ENCODE results near the gene SYNPO2. TPM values are rescaled to one million over a fixed set of nuclear protein-coding genes. Genes with fewer than 3 reads are reported as not detected.

SYNPO2 gene
- total and polyA plus RNA-seq, 2 of the 13 experiments (the other 11 are each of a cell fraction or from before 2014, with no cell fraction given), result not detected

DNA sequence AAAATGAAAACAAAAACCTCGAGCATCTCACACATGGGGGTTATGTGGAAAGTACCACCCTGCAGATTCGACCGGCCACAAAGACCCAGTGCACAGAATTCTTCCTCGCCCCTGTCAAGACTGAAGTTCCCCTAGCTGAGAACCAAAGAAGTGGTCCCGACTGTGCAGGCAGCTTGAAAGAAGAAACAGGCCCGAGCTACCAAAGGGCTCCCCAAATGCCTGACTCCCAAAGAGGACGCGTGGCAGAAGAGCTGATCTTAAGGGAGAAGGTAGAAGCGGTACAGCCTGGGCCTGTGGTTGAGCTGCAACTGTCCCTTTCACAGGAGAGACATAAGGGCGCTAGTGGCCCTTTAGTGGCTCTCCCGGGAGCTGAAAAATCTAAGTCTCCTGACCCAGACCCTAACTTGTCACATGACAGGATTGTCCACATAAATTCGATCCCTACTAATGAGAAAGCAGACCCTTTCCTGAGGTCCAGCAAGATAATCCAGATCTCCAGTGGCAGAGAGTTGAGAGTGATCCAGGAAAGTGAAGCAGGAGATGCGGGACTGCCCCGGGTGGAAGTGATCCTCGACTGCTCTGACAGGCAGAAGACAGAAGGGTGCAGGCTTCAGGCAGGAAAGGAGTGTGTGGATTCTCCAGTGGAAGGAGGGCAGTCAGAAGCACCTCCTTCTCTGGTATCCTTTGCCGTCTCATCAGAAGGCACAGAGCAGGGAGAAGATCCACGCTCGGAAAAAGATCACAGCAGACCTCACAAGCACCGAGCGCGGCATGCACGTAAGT is 138.2 kb downstream of the SYNPO2 start (continued):
- TF ChIP-seq, protein P1, sequence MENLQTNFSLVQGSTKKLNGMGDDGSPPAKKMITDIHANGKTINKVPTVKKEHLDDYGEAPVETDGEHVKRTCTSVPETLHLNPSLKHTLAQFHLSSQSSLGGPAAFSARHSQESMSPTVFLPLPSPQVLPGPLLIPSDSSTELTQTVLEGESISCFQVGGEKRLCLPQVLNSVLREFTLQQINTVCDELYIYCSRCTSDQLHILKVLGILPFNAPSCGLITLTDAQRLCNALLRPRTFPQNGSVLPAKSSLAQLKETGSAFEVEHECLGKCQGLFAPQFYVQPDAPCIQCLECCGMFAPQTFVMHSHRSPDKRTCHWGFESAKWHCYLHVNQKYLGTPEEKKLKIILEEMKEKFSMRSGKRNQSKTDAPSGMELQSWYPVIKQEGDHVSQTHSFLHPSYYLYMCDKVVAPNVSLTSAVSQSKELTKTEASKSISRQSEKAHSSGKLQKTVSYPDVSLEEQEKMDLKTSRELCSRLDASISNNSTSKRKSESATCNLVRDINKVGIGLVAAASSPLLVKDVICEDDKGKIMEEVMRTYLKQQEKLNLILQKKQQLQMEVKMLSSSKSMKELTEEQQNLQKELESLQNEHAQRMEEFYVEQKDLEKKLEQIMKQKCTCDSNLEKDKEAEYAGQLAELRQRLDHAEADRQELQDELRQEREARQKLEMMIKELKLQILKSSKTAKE (CRISPR knock-in tag; IDR thresholded peaks at IDR 0.05; ENCODE audit: borderline replicate concordance), result no peak
- TF ChIP-seq, protein P2, sequence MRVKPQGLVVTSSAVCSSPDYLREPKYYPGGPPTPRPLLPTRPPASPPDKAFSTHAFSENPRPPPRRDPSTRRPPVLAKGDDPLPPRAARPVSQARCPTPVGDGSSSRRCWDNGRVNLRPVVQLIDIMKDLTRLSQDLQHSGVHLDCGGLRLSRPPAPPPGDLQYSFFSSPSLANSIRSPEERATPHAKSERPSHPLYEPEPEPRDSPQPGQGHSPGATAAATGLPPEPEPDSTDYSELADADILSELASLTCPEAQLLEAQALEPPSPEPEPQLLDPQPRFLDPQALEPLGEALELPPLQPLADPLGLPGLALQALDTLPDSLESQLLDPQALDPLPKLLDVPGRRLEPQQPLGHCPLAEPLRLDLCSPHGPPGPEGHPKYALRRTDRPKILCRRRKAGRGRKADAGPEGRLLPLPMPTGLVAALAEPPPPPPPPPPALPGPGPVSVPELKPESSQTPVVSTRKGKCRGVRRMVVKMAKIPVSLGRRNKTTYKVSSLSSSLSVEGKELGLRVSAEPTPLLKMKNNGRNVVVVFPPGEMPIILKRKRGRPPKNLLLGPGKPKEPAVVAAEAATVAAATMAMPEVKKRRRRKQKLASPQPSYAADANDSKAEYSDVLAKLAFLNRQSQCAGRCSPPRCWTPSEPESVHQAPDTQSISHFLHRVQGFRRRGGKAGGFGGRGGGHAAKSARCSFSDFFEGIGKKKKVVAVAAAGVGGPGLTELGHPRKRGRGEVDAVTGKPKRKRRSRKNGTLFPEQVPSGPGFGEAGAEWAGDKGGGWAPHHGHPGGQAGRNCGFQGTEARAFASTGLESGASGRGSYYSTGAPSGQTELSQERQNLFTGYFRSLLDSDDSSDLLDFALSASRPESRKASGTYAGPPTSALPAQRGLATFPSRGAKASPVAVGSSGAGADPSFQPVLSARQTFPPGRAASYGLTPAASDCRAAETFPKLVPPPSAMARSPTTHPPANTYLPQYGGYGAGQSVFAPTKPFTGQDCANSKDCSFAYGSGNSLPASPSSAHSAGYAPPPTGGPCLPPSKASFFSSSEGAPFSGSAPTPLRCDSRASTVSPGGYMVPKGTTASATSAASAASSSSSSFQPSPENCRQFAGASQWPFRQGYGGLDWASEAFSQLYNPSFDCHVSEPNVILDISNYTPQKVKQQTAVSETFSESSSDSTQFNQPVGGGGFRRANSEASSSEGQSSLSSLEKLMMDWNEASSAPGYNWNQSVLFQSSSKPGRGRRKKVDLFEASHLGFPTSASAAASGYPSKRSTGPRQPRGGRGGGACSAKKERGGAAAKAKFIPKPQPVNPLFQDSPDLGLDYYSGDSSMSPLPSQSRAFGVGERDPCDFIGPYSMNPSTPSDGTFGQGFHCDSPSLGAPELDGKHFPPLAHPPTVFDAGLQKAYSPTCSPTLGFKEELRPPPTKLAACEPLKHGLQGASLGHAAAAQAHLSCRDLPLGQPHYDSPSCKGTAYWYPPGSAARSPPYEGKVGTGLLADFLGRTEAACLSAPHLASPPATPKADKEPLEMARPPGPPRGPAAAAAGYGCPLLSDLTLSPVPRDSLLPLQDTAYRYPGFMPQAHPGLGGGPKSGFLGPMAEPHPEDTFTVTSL (CRISPR knock-in tag; IDR thresholded peaks at IDR 0.05; ENCODE audit: borderline replicate concordance), result no peak
- TF ChIP-seq FOXK2 (IDR thresholded peaks at IDR 0.05) (no peak), SNAI1 (CRISPR knock-in tag; IDR thresholded peaks at IDR 0.05; ENCODE audit: borderline replicate concordance) (no peak)
- TF ChIP-seq, protein P3, sequence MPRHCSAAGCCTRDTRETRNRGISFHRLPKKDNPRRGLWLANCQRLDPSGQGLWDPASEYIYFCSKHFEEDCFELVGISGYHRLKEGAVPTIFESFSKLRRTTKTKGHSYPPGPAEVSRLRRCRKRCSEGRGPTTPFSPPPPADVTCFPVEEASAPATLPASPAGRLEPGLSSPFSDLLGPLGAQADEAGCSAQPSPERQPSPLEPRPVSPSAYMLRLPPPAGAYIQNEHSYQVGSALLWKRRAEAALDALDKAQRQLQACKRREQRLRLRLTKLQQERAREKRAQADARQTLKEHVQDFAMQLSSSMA (CRISPR knock-in tag; IDR thresholded peaks at IDR 0.05), result no peak

Data from HepG2 (cell line).